ENCODE measurements around the gene SMC5. TPM values are rescaled to one million over a fixed set of nuclear protein-coding genes. Genes with fewer than 3 reads are reported as not detected.

The SMC5 gene
- total RNA-seq, 1 experiment from 2014 or later, result 27.5 TPM

GRCh38 chr9:70217029-70217428 is 41.7 kb upstream of the SMC5 start:
- ChIA-PET RAD21 (ENCODE audit: low non-redundant PET in 1 of 2, low total read pairs in 2 of 2, uncharacterized antibody in 2 of 2, unreplicated experiment in 2 of 2) (no interaction called here), CTCF (no interaction called here), POLR2A (no interaction called here)
- TF ChIP-seq EZH2phosphoT487 (IDR thresholded peaks at IDR 0.05; ENCODE audit: borderline replicate concordance), result no peak
- TF ChIP-seq EZH2 (IDR thresholded peaks at IDR 0.05), result no peak
- TF ChIP-seq ZNF274 (IDR thresholded peaks at IDR 0.05; ENCODE audit: low read depth, low read length), result no peak
- TF ChIP-seq CBX3 (IDR thresholded peaks at IDR 0.05; ENCODE audit: low read depth), result no peak
- TF ChIP-seq POLR2AphosphoS5 (IDR thresholded peaks at IDR 0.05; ENCODE audit: low read depth, low read length), result no peak
- TF ChIP-seq SP1 (IDR thresholded peaks at IDR 0.05; ENCODE audit: low read depth), result no peak
- no peak for TF ChIP-seq SRF (IDR thresholded peaks at IDR 0.05; ENCODE audit: low read depth)
- TF ChIP-seq POLR2A (IDR thresholded peaks at IDR 0.05; ENCODE audit: borderline replicate concordance, extremely low read depth, insufficient read depth, insufficient read length), result no peak
- no peak for TF ChIP-seq ATF3 (IDR thresholded peaks at IDR 0.05)
- no peak for TF ChIP-seq CEBPB (IDR thresholded peaks at IDR 0.05; ENCODE audit: low read depth)
- no peak for TF ChIP-seq JUND (IDR thresholded peaks at IDR 0.05)
- no peak for TF ChIP-seq CTCF (IDR thresholded peaks at IDR 0.05 in 2 of 3, conservative IDR thresholded peaks at IDR 0.05 in 1 of 3; ENCODE audit: borderline replicate concordance in 1 of 3, insufficient read depth in 1 of 3, low read depth in 2 of 3, low read length in 2 of 3)
- no peak for TF ChIP-seq ELF1 (IDR thresholded peaks at IDR 0.05; ENCODE audit: borderline replicate concordance, low read depth)
- no peak for TF ChIP-seq REST (IDR thresholded peaks at IDR 0.05; ENCODE audit: low read depth)
- no peak for TF ChIP-seq YY1 (IDR thresholded peaks at IDR 0.05; ENCODE audit: extremely low read depth, insufficient replicate concordance, low read depth, low read length)
- TF ChIP-seq ZBTB33 (IDR thresholded peaks at IDR 0.05; ENCODE audit: extremely low read depth, insufficient replicate concordance, low read length), result no peak
- TF ChIP-seq EGR1 (IDR thresholded peaks at IDR 0.05; ENCODE audit: low read depth), result no peak
- no peak for TF ChIP-seq RAD21 (IDR thresholded peaks at IDR 0.05; ENCODE audit: low read depth)
- TF ChIP-seq FOSL1 (IDR thresholded peaks at IDR 0.05; ENCODE audit: low read depth), result no peak
- Histone ChIP-seq H3K9ac (ENCODE audit: low read length) (no peak overlapping the region), H3K27me3 (ENCODE audit: insufficient read depth, low read length) (no peaks in the 10 kb centered on the region), H3K4me1 (ENCODE audit: control insufficient read depth in 1 of 2, insufficient read depth in 2 of 2, low read length in 2 of 2) (no peaks in the 10 kb centered on the region), H3K4me3 (replicated peaks in 1 of 2; ENCODE audit: low read depth in 1 of 2, low read length in 2 of 2) (no peak overlapping the region), H2AFZ (ENCODE audit: low read depth, low read length, poor library complexity, severe bottlenecking) (no peak overlapping the region), H3K9me3 (ENCODE audit: control insufficient read depth in 1 of 2, insufficient read depth in 1 of 2, low read depth in 1 of 2, low read length in 2 of 2) (no peaks in the 10 kb centered on the region), H3K27ac (ENCODE audit: low read depth, low read length) (no peak overlapping the region), H3K36me3 (ENCODE audit: control insufficient read depth in 1 of 2, insufficient read depth in 2 of 2, low read length in 2 of 2) (no peaks in the 10 kb centered on the region), H3K9me2 (ENCODE audit: insufficient read depth) (no peaks in the 10 kb centered on the region), H3K4me2 (ENCODE audit: low read length) (no peak overlapping the region), H4K20me1 (ENCODE audit: insufficient read depth) (no peaks in the 10 kb centered on the region), H3K79me2 (ENCODE audit: insufficient read depth, low read length) (no peaks in the 10 kb centered on the region)
- no peak for DNase-seq (ENCODE audit: low read depth, low spot score)
- intact Hi-C loops (cut with micrococcal nuclease), result no loop called here
- no TSS peak for BruUV-seq (replicated peaks)
- ATAC-seq, result no peak
